GM18861 (cell line): Measurements from ENCODE around the gene ACTN3.
"Not testable (repeated sequence)": the region's sequence is repeated elsewhere in the genome, so short reads cannot be mapped to it uniquely, and the experiment has no call there.

ENCODE experiments used
- ATAC-seq: cut with Tn5 transposase; IDR thresholded peaks from one replicate; pipeline ENCODE4 v1.9.1; 2021; ENCODE audit not compliant: unreplicated experiment

ACTN3 gene

GRCh38 chr11:66564538-66564937 is 17.8 kb downstream of the ACTN3 start:
- no peak for ATAC-seq

- ATAC-seq, result no peak
Measured at GRCh38 chr11:66564984-66565383, 18.3 kb downstream of the ACTN3 start.

GRCh38 chr11:66566221-66566620 is 19.5 kb downstream of the ACTN3 start:
- no peak for ATAC-seq

- ATAC-seq, result no peak
Measured at GRCh38 chr11:66567787-66568123, 21.1 kb downstream of the ACTN3 start.

GRCh38 chr11:66568124-66568916 is 21.6 kb downstream of the ACTN3 start, which contains the start of gene CTSF:
CTSF (minus strand) TSS chr11:66568606; CDS start chr11:66568486, 120 bp downstream.
- ATAC-seq, result no peak

GRCh38 chr11:66569076-66569475 is 22.4 kb downstream of the ACTN3 start:
- ATAC-seq, result no peak

GRCh38 chr11:66570079-66570849 is 23.6 kb downstream of the ACTN3 start:
- no peak for ATAC-seq

GRCh38 chr11:66570850-66571180 is 24.1 kb downstream of the ACTN3 start:
- no peak for ATAC-seq

- no peak for ATAC-seq
Measured at GRCh38 chr11:66579017-66579606, 32.4 kb downstream of the ACTN3 start.

- no peak for ATAC-seq
Measured at GRCh38 chr11:66580803-66581202, 34.1 kb downstream of the ACTN3 start.

GRCh38 chr11:66581261-66581660 is 34.6 kb downstream of the ACTN3 start:
- no peak for ATAC-seq

GRCh38 chr11:66582565-66583147 is 36.0 kb downstream of the ACTN3 start:
- ATAC-seq, result not testable (repeated sequence)

- not testable (repeated sequence) for ATAC-seq
Measured at GRCh38 chr11:66585447-66585846, 38.7 kb downstream of the ACTN3 start.

GRCh38 chr11:66586136-66586535 is 39.4 kb downstream of the ACTN3 start:
- ATAC-seq, result no peak

GRCh38 chr11:66589315-66589714 is 42.6 kb downstream of the ACTN3 start:
- ATAC-seq, result not testable (repeated sequence)

- no peak for ATAC-seq
Measured at GRCh38 chr11:66589996-66590675, 43.4 kb downstream of the ACTN3 start.

GRCh38 chr11:66591175-66591574 is 44.5 kb downstream of the ACTN3 start:
- ATAC-seq, result no peak

- peak; percentile 84 for ATAC-seq
Measured at GRCh38 chr11:66592457-66593302, 46.0 kb downstream of the ACTN3 start, which contains the start of the genes CCDC87 and CCS. CCDC87 (minus strand) TSS chr11:66593063; CDS start chr11:66593015, 48 bp downstream. CCS (plus strand) TSS chr11:66593185; CDS start chr11:66593262, 77 bp downstream.

- no peak for ATAC-seq
Measured at GRCh38 chr11:66593303-66593635, 46.6 kb downstream of the ACTN3 start.

- ATAC-seq, result no peak
Measured at GRCh38 chr11:66593650-66594049, 46.9 kb downstream of the ACTN3 start.
